BLaER1 (cell line): ENCODE results near the gene SMYD3.

ENCODE experiments used
- H3K27ac ChIP-seq: shearing (Covaris generic); formaldehyde crosslinking; 2 replicates; pipeline ENCODE4 v1.8.1; 2022
- H3K27me3 ChIP-seq: shearing (Covaris generic); formaldehyde crosslinking; 2 replicates; pipeline ENCODE4 v1.8.1; 2022
- H3K36me3 ChIP-seq: shearing (Covaris generic); formaldehyde crosslinking; 2 replicates; pipeline ENCODE4 v1.8.1; 2022
- H3K4me1 ChIP-seq: shearing (Covaris generic); formaldehyde crosslinking; 2 replicates; pipeline ENCODE4 v1.8.1; 2022
- H3K4me2 ChIP-seq: shearing (Covaris generic); formaldehyde crosslinking; 2 replicates; pipeline ENCODE4 v1.8.1; 2022
- H3K4me3 ChIP-seq: shearing (Covaris generic); formaldehyde crosslinking; 2 replicates; pipeline ENCODE4 v1.8.1; 2022
- H3K9ac ChIP-seq: shearing (Covaris generic); formaldehyde crosslinking; 2 replicates; pipeline ENCODE4 v1.8.1; 2022
- H3K9me3 ChIP-seq: shearing (Covaris generic); formaldehyde crosslinking; 2 replicates; pipeline ENCODE4 v1.8.1; 2022
- H4K20me1 ChIP-seq: shearing (Covaris generic); formaldehyde crosslinking; 2 replicates; pipeline ENCODE4 v1.8.1; 2022
- Cebpa-rat ChIP-seq: shearing (Covaris generic); IDR thresholded peaks from 2 replicates; pipeline ENCODE4 v1.8.1; 2022

Gene SMYD3

GRCh38 chr1:246404078-246404477 lies 103.0 kb downstream of the SMYD3 start:
- no peak for TF ChIP-seq Cebpa-rat
- no peak overlapping the region for H3K27ac ChIP-seq
- no peak overlapping the region for H3K9ac ChIP-seq
- no peaks in the 10 kb centered on the region for H3K27me3 ChIP-seq
- H3K4me3 ChIP-seq, result no peak overlapping the region
- H4K20me1 ChIP-seq, result 0 out of 2 replicates have a peak, but pooled peaks cover 7% of the 10 kb centered on the region
- H3K4me2 ChIP-seq, result no peak overlapping the region
- no peaks in the 10 kb centered on the region for H3K9me3 ChIP-seq
- H3K4me1 ChIP-seq, result no peaks in the 10 kb centered on the region
- H3K36me3 ChIP-seq, result no peaks in the 10 kb centered on the region

- Histone ChIP-seq H3K9ac (no peak overlapping the region), H4K20me1 (0 out of 2 replicates have a peak, but pooled peaks cover 4% of the 10 kb centered on the region), H3K9me3 (0 out of 2 replicates have a peak, but pooled peaks cover 4% of the 10 kb centered on the region), H3K27ac (no peak overlapping the region), H3K36me3 (no peaks in the 10 kb centered on the region), H3K4me3 (no peak overlapping the region), H3K27me3 (no peaks in the 10 kb centered on the region), H3K4me2 (no peak overlapping the region), H3K4me1 (no peaks in the 10 kb centered on the region)
- TF ChIP-seq Cebpa-rat, result no peak
Measured at GRCh38 chr1:246398126-246398813, 108.8 kb downstream of the SMYD3 start.

GRCh38 chr1:246397046-246397445 lies 110.0 kb downstream of the SMYD3 start:
- Histone ChIP-seq H3K4me2 (no peak overlapping the region), H3K27ac (no peak overlapping the region), H3K36me3 (no peaks in the 10 kb centered on the region), H3K9ac (no peak overlapping the region), H3K27me3 (no peaks in the 10 kb centered on the region), H3K4me3 (no peak overlapping the region), H4K20me1 (0 out of 2 replicates have a peak, but pooled peaks cover 4% of the 10 kb centered on the region), H3K9me3 (peaks cover 9% of the 10 kb centered on the region), H3K4me1 (no peaks in the 10 kb centered on the region)
- no peak for TF ChIP-seq Cebpa-rat

- H3K9me3 ChIP-seq, result peaks cover 16% of the 10 kb centered on the region
- 0 out of 2 replicates have a peak, but pooled peaks cover 4% of the 10 kb centered on the region for H4K20me1 ChIP-seq
- H3K36me3 ChIP-seq, result peaks cover under 1% of the 10 kb centered on the region; the same call in 1 of the 2 replicates
- no peak overlapping the region for H3K27ac ChIP-seq
- no peak overlapping the region for H3K4me3 ChIP-seq
- no peak overlapping the region for H3K4me2 ChIP-seq
- H3K27me3 ChIP-seq, result no peaks in the 10 kb centered on the region
- H3K9ac ChIP-seq, result no peak overlapping the region
- no peak for TF ChIP-seq Cebpa-rat
- no peaks in the 10 kb centered on the region for H3K4me1 ChIP-seq
Measured at GRCh38 chr1:246396322-246396721, 110.8 kb downstream of the SMYD3 start.

GRCh38 chr1:246394121-246394520 lies 113.0 kb downstream of the SMYD3 start:
- no peak for TF ChIP-seq Cebpa-rat
- no peaks in the 10 kb centered on the region for H3K27me3 ChIP-seq
- H4K20me1 ChIP-seq, result 0 out of 2 replicates have a peak, but pooled peaks cover 4% of the 10 kb centered on the region
- no peak overlapping the region for H3K9ac ChIP-seq
- no peaks in the 10 kb centered on the region for H3K4me1 ChIP-seq
- no peak overlapping the region for H3K4me3 ChIP-seq
- peaks cover 28% of the 10 kb centered on the region for H3K9me3 ChIP-seq
- no peak overlapping the region for H3K27ac ChIP-seq
- H3K4me2 ChIP-seq, result no peak overlapping the region
- H3K36me3 ChIP-seq, result peaks cover 11% of the 10 kb centered on the region

- Histone ChIP-seq H3K9ac (no peak overlapping the region), H4K20me1 (0 out of 2 replicates have a peak, but pooled peaks cover 4% of the 10 kb centered on the region), H3K36me3 (peaks cover 11% of the 10 kb centered on the region), H3K4me3 (no peak overlapping the region), H3K9me3 (peaks cover 25% of the 10 kb centered on the region), H3K27ac (no peak overlapping the region), H3K4me2 (no peak overlapping the region), H3K27me3 (no peaks in the 10 kb centered on the region), H3K4me1 (no peaks in the 10 kb centered on the region)
- TF ChIP-seq Cebpa-rat, result no peak
Measured at GRCh38 chr1:246390855-246391254, 116.2 kb downstream of the SMYD3 start.

- Histone ChIP-seq H4K20me1 (peaks cover 15% of the 10 kb centered on the region; the same call in 1 of the 2 replicates), H3K9ac (no peak overlapping the region), H3K9me3 (peaks cover 10% of the 10 kb centered on the region), H3K4me3 (no peak overlapping the region), H3K4me1 (peaks cover 5% of the 10 kb centered on the region; the same call in 1 of the 2 replicates), H3K27ac (no peak overlapping the region), H3K27me3 (no peaks in the 10 kb centered on the region), H3K36me3 (peaks cover 8% of the 10 kb centered on the region; the same call in 1 of the 2 replicates), H3K4me2 (no peak overlapping the region)
- no peak for TF ChIP-seq Cebpa-rat
Measured at GRCh38 chr1:246384616-246385015, 122.5 kb downstream of the SMYD3 start.

- H3K9me3 ChIP-seq, result peaks cover 10% of the 10 kb centered on the region
Measured at GRCh38 chr1:246383791-246384190, 123.3 kb downstream of the SMYD3 start.

GRCh38 chr1:246383239-246383589 lies 123.9 kb downstream of the SMYD3 start:
- Histone ChIP-seq H3K9ac (no peak overlapping the region), H3K27me3 (no peaks in the 10 kb centered on the region), H3K4me3 (no peak overlapping the region), H3K36me3 (peaks cover 8% of the 10 kb centered on the region; the same call in 1 of the 2 replicates), H3K4me2 (no peak overlapping the region), H3K9me3 (peaks cover 10% of the 10 kb centered on the region), H3K4me1 (peaks cover 5% of the 10 kb centered on the region; the same call in 1 of the 2 replicates), H4K20me1 (peaks cover 15% of the 10 kb centered on the region; the same call in 1 of the 2 replicates), H3K27ac (no peak overlapping the region)
- no peak for TF ChIP-seq Cebpa-rat

More at GRCh38 chr1:246383791-246384190, 123.3 kb downstream of the SMYD3 start:
- peaks cover 8% of the 10 kb centered on the region; the same call in 1 of the 2 replicates for H3K36me3 ChIP-seq
- H3K4me2 ChIP-seq, result no peak overlapping the region
- no peak overlapping the region for H3K4me3 ChIP-seq
- H4K20me1 ChIP-seq, result peaks cover 15% of the 10 kb centered on the region; the same call in 1 of the 2 replicates
- TF ChIP-seq Cebpa-rat, result no peak
- H3K9ac ChIP-seq, result no peak overlapping the region
- peaks cover 5% of the 10 kb centered on the region; the same call in 1 of the 2 replicates for H3K4me1 ChIP-seq
- H3K27me3 ChIP-seq, result no peaks in the 10 kb centered on the region
- H3K27ac ChIP-seq, result no peak overlapping the region

GRCh38 chr1:246382589-246383238 lies 124.4 kb downstream of the SMYD3 start:
- Histone ChIP-seq H3K4me3 (no peak overlapping the region), H3K27me3 (no peaks in the 10 kb centered on the region), H3K4me1 (peaks cover 5% of the 10 kb centered on the region; the same call in 1 of the 2 replicates), H3K27ac (no peak overlapping the region), H3K4me2 (no peak overlapping the region), H3K9ac (no peak overlapping the region), H4K20me1 (peaks cover 15% of the 10 kb centered on the region; the same call in 1 of the 2 replicates), H3K36me3 (peaks cover 8% of the 10 kb centered on the region; the same call in 1 of the 2 replicates), H3K9me3 (peaks cover 10% of the 10 kb centered on the region)
- TF ChIP-seq Cebpa-rat, result no peak
